ENCODE measurements around the gene DCAF15. TPM values are rescaled to one million over a fixed set of nuclear protein-coding genes. Genes with fewer than 3 reads are reported as not detected.

DCAF15 gene
- total and polyA plus RNA-seq, 4 donors: 10.9 to 49.9 (median 35.3) TPM

- peaks cover 16% of the 10 kb centered on the region for H3K4me1 ChIP-seq (ENCODE audit: control insufficient read depth, insufficient read depth, low read length)
- no peak for DNase-seq (ENCODE audit: low read depth in 4 of 6, low spot score in 6 of 6)
- H3K36me3 ChIP-seq (ENCODE audit: control insufficient read depth, insufficient read depth, low read length): peaks cover 92% of the 10 kb centered on the region
- 85% methylated on average over 9 of the region's 15 CpGs for WGBS (ENCODE audit: insufficient coverage)
- H3K4me3 ChIP-seq (ENCODE audit: low read depth, low read length): no peak overlapping the region
- H3K27me3 ChIP-seq (ENCODE audit: control insufficient read depth, insufficient read depth, low read length): no peaks in the 10 kb centered on the region
- H3K27ac ChIP-seq (ENCODE audit: low read depth, low read length): no peak overlapping the region
- no peaks in the 10 kb centered on the region for H3K9me3 ChIP-seq (ENCODE audit: control insufficient read depth, insufficient read depth, low read length)
These were observed 28.0 kb downstream of the DCAF15 start for GRCh38 chr19:13980340-13980739.

DNA sequence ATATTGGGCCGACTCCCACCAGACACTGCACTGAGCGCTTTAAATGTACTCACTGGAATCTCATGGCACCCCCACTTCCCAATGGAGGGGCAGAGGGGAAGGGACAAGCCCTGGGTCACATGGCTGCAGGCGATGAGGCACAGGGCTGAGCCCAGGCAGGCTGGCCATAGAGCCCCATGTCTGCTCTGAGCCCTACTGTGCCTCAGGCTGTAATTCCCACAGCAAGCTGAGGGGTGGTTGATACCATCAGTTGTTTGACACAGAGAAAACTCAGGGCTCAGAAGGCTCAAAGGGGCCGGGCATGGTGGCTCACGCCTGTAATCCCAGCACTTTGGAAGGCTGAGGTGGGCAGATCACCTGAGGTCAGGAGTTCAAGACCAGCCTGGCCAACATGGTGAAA lies 28.7 kb downstream of the DCAF15 start:
- no peak overlapping the region for H3K27ac ChIP-seq (ENCODE audit: low read depth, low read length)
- H3K27me3 ChIP-seq (ENCODE audit: control insufficient read depth, insufficient read depth, low read length): no peaks in the 10 kb centered on the region
- H3K4me3 ChIP-seq (ENCODE audit: low read depth, low read length): no peak overlapping the region
- H3K9me3 ChIP-seq (ENCODE audit: control insufficient read depth, insufficient read depth, low read length): no peaks in the 10 kb centered on the region
- WGBS (ENCODE audit: insufficient coverage): 80% methylated on average over 1 of the region's 5 CpGs
- H3K36me3 ChIP-seq (ENCODE audit: control insufficient read depth, insufficient read depth, low read length): peaks cover 92% of the 10 kb centered on the region
- DNase-seq (ENCODE audit: low read depth in 4 of 6, low spot score in 6 of 6): no peak
- H3K4me1 ChIP-seq (ENCODE audit: control insufficient read depth, insufficient read depth, low read length): peaks cover 23% of the 10 kb centered on the region

DNA sequence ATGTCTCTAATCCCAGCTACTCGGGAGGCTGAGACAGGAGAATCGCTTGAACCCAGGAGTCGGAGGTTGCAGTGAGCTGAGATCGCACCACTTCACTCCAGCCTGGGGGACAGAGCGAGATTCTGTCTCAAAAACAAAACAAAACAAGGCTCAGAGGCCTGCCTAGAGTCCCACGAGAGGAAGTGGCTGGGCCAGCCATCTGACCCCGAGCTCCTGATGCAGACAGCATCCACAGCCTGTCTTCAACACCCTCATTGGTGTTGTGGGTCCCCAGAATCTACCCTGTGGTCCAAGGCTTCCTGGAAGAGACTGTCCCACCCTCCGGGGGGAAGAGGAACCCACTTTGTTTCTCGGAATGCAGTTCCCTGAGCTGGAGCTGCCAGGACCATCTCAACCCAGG lies 29.2 kb downstream of the DCAF15 start:
- Histone ChIP-seq H3K36me3 (ENCODE audit: control insufficient read depth, insufficient read depth, low read length) (peaks cover 92% of the 10 kb centered on the region), H3K9me3 (ENCODE audit: control insufficient read depth, insufficient read depth, low read length) (no peaks in the 10 kb centered on the region), H3K27me3 (ENCODE audit: control insufficient read depth, insufficient read depth, low read length) (no peaks in the 10 kb centered on the region), H3K4me3 (ENCODE audit: low read depth, low read length) (no peak overlapping the region), H3K4me1 (ENCODE audit: control insufficient read depth, insufficient read depth, low read length) (peaks cover 27% of the 10 kb centered on the region), H3K27ac (ENCODE audit: low read depth, low read length) (no peak overlapping the region)
- no peak for DNase-seq (ENCODE audit: low read depth in 4 of 6, low spot score in 6 of 6)
- 91% methylated on average over 9 of the region's 9 CpGs for WGBS (ENCODE audit: insufficient coverage)

- peaks cover 33% of the 10 kb centered on the region for H3K4me1 ChIP-seq (ENCODE audit: control insufficient read depth, insufficient read depth, low read length)
- H3K27ac ChIP-seq (ENCODE audit: low read depth, low read length): no peak overlapping the region
- H3K9me3 ChIP-seq (ENCODE audit: control insufficient read depth, insufficient read depth, low read length): no peaks in the 10 kb centered on the region
- peaks cover 92% of the 10 kb centered on the region for H3K36me3 ChIP-seq (ENCODE audit: control insufficient read depth, insufficient read depth, low read length)
- H3K27me3 ChIP-seq (ENCODE audit: control insufficient read depth, insufficient read depth, low read length): no peaks in the 10 kb centered on the region
- DNase-seq (ENCODE audit: low read depth in 4 of 6, low spot score in 6 of 6): no peak
- H3K4me3 ChIP-seq (ENCODE audit: low read depth, low read length): no peak overlapping the region
- 87% methylated on average over 17 of the region's 17 CpGs for WGBS (ENCODE audit: insufficient coverage)
These were observed 29.7 kb downstream of the DCAF15 start for GRCh38 chr19:13981988-13982501.

- WGBS (ENCODE audit: insufficient coverage): 98% methylated on average over 9 of the region's 9 CpGs
- Histone ChIP-seq H3K36me3 (ENCODE audit: control insufficient read depth, insufficient read depth, low read length) (peaks cover 92% of the 10 kb centered on the region), H3K27ac (ENCODE audit: low read depth, low read length) (no peak overlapping the region), H3K4me1 (ENCODE audit: control insufficient read depth, insufficient read depth, low read length) (peaks cover 34% of the 10 kb centered on the region), H3K4me3 (ENCODE audit: low read depth, low read length) (no peak overlapping the region), H3K27me3 (ENCODE audit: control insufficient read depth, insufficient read depth, low read length) (no peaks in the 10 kb centered on the region), H3K9me3 (ENCODE audit: control insufficient read depth, insufficient read depth, low read length) (no peaks in the 10 kb centered on the region)
- DNase-seq (ENCODE audit: low read depth in 4 of 6, low spot score in 6 of 6): no peak
These were observed 30.5 kb downstream of the DCAF15 start for GRCh38 chr19:13982773-13983172.

- WGBS (ENCODE audit: insufficient coverage): 88% methylated on average over 20 of the region's 21 CpGs
- Histone ChIP-seq H3K36me3 (ENCODE audit: control insufficient read depth, insufficient read depth, low read length) (peaks cover 92% of the 10 kb centered on the region), H3K27me3 (ENCODE audit: control insufficient read depth, insufficient read depth, low read length) (no peaks in the 10 kb centered on the region), H3K4me3 (ENCODE audit: low read depth, low read length) (no peak overlapping the region), H3K4me1 (ENCODE audit: control insufficient read depth, insufficient read depth, low read length) (peaks cover 30% of the 10 kb centered on the region), H3K27ac (ENCODE audit: low read depth, low read length) (no peak overlapping the region), H3K9me3 (ENCODE audit: control insufficient read depth, insufficient read depth, low read length) (no peaks in the 10 kb centered on the region)
- DNase-seq (ENCODE audit: low read depth in 4 of 6, low spot score in 6 of 6): no peak
These were observed 31.0 kb downstream of the DCAF15 start for GRCh38 chr19:13983213-13983889.

GRCh38 chr19:13984186-13984585 lies 31.9 kb downstream of the DCAF15 start:
- DNase-seq (ENCODE audit: low read depth in 4 of 6, low spot score in 6 of 6): no peak
- Histone ChIP-seq H3K27ac (ENCODE audit: low read depth, low read length) (no peak overlapping the region), H3K9me3 (ENCODE audit: control insufficient read depth, insufficient read depth, low read length) (no peaks in the 10 kb centered on the region), H3K4me1 (ENCODE audit: control insufficient read depth, insufficient read depth, low read length) (peaks cover 25% of the 10 kb centered on the region), H3K36me3 (ENCODE audit: control insufficient read depth, insufficient read depth, low read length) (peaks cover 97% of the 10 kb centered on the region), H3K27me3 (ENCODE audit: control insufficient read depth, insufficient read depth, low read length) (no peaks in the 10 kb centered on the region), H3K4me3 (ENCODE audit: low read depth, low read length) (no peak overlapping the region)
- WGBS (ENCODE audit: insufficient coverage): no CpG with 5 or more reads among the region's 15 CpGs

GRCh38 chr19:13984875-13985741 lies 32.8 kb downstream of the DCAF15 start:
- WGBS (ENCODE audit: insufficient coverage): 92% methylated on average over 14 of the region's 25 CpGs
- H3K27ac ChIP-seq (ENCODE audit: low read depth, low read length): no peak overlapping the region
- no peak overlapping the region for H3K4me3 ChIP-seq (ENCODE audit: low read depth, low read length)
- DNase-seq (ENCODE audit: low read depth in 4 of 6, low spot score in 6 of 6): no peak
- H3K4me1 ChIP-seq (ENCODE audit: control insufficient read depth, insufficient read depth, low read length): peaks cover 18% of the 10 kb centered on the region
- H3K36me3 ChIP-seq (ENCODE audit: control insufficient read depth, insufficient read depth, low read length): peaks cover 96% of the 10 kb centered on the region
- H3K27me3 ChIP-seq (ENCODE audit: control insufficient read depth, insufficient read depth, low read length): no peaks in the 10 kb centered on the region
- H3K9me3 ChIP-seq (ENCODE audit: control insufficient read depth, insufficient read depth, low read length): no peaks in the 10 kb centered on the region

DNA sequence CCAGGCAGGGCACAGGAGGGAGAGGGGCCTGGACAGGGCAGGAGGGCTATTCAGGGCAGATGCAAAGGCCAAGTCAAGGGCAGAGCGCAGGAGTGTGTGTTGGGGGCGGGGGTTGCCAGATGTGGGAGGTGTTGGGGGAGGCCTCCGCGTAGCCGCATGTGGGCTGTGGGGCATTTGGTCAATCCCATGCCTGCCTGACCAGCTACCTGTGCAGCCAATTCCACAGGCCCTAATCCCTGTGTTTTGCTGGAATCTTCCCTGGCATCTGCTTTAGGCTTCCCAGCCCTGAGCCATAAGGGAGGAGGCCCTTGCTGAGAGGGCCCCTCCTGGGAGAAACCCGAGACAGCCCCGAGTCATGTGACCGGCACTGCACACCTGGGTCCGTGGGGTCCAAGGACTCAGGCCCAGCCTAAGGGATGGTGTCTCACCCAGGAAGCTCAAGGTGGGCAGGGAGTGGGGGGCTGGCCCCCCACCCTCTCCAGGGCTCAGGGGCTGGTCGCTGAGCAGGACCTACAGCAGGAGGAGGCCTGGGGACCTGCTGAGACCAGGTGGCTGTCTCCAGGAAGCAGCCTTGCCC lies 33.5 kb downstream of the DCAF15 start:
- no peak overlapping the region for H3K4me3 ChIP-seq (ENCODE audit: low read depth, low read length)
- no peaks in the 10 kb centered on the region for H3K27me3 ChIP-seq (ENCODE audit: control insufficient read depth, insufficient read depth, low read length)
- DNase-seq (ENCODE audit: low read depth in 4 of 6, low spot score in 6 of 6): no peak
- H3K27ac ChIP-seq (ENCODE audit: low read depth, low read length): peak overlapping the region; percentile 67
- H3K4me1 ChIP-seq (ENCODE audit: control insufficient read depth, insufficient read depth, low read length): peaks cover 18% of the 10 kb centered on the region
- WGBS (ENCODE audit: insufficient coverage): 80% methylated on average over 9 of the region's 10 CpGs
- H3K36me3 ChIP-seq (ENCODE audit: control insufficient read depth, insufficient read depth, low read length): peaks cover 96% of the 10 kb centered on the region
- no peaks in the 10 kb centered on the region for H3K9me3 ChIP-seq (ENCODE audit: control insufficient read depth, insufficient read depth, low read length)
